GM19438 (cell line): ENCODE measurements around the gene SGTA.
"Not testable (repeated sequence)": the region's sequence is repeated elsewhere in the genome, so short reads cannot be mapped to it uniquely, and the experiment has no call there.

Experiments used
- ATAC-seq: cut with Tn5 transposase; IDR thresholded peaks from one replicate; pipeline ENCODE4 v1.9.1; 2021; ENCODE audit warnings: low read depth; ENCODE audit not compliant: unreplicated experiment

SGTA gene

GRCh38 chr19:2716722-2717637 lies 66.1 kb downstream of the SGTA start:
- no peak for ATAC-seq

- ATAC-seq, result no peak
Measured at GRCh38 chr19:2716275-2716650, 66.8 kb downstream of the SGTA start.

- ATAC-seq, result no peak
Measured at GRCh38 chr19:2715470-2716274, 67.4 kb downstream of the SGTA start.

- ATAC-seq, result no peak
Measured at GRCh38 chr19:2714531-2715269, 68.4 kb downstream of the SGTA start.

- ATAC-seq, result not testable (repeated sequence)
Measured at GRCh38 chr19:2714102-2714501, 69.0 kb downstream of the SGTA start.

- ATAC-seq, result not testable (repeated sequence)
Measured at GRCh38 chr19:2713170-2713569, 69.9 kb downstream of the SGTA start.

GRCh38 chr19:2711875-2712205 lies 71.2 kb downstream of the SGTA start:
- no peak for ATAC-seq

GRCh38 chr19:2711172-2711874 lies 71.8 kb downstream of the SGTA start:
- ATAC-seq, result no peak

GRCh38 chr19:2706251-2706650 lies 76.8 kb downstream of the SGTA start:
- no peak for ATAC-seq
